PC-9 (cell line): ENCODE data around the gene MYO5B. TPM values are rescaled to one million over a fixed set of nuclear protein-coding genes. Genes with fewer than 3 reads are reported as not detected.

Experiments used
- BruUV-seq: library from RNA; stranded (reverse); fragments of 400-500 nt; replicated peaks from 2 replicates; lab custom pipeline; 2021; lab: Mats Ljungman, UMichigan
- CTCF ChIA-PET: fragments of 300-600 bp; sonication (Branson Sonifier 250); formaldehyde crosslinking; loops from one replicate; lab custom pipeline; 2022; ENCODE audit warnings: antibody characterized with exemption; lab: Charles Lee
- POLR2A ChIA-PET: fragments of 300-600 bp; sonication (Branson Sonifier 250); formaldehyde crosslinking; loops from one replicate; lab custom pipeline; 2022; ENCODE audit warnings: antibody characterized with exemption; ENCODE audit not compliant: unreplicated experiment; lab: Charles Lee
- DNase-seq, 2 experiments: peaks; one replicate each; pipeline versions ENCODE4 v3.0.0 to v3.0.0-alpha.2; 2015 to 2022; ENCODE audit warnings: mixed read lengths in 1 of 2
- H2AFZ ChIP-seq: fragments of 200-600 bp; sonication (generic); 2 replicates; pipeline ENCODE4 v1.8.1; 2017; ENCODE audit warnings: antibody characterized with exemption
- H3F3A ChIP-seq: fragments of 200-600 bp; sonication (generic); 2 replicates; pipeline ENCODE4 v1.8.1; 2017; ENCODE audit warnings: antibody characterized with exemption, mild to moderate bottlenecking, low read depth; ENCODE audit not compliant: insufficient read depth
- H3K27ac ChIP-seq: fragments of 200-600 bp; sonication (generic); 2 replicates; pipeline ENCODE4 v1.6.1; 2016; ENCODE audit warnings: mixed run types
- H3K27me3 ChIP-seq: fragments of 200-600 bp; sonication (generic); 2 replicates; pipeline ENCODE4 v1.6.1; 2016; ENCODE audit warnings: low read depth, mixed run types; ENCODE audit not compliant: insufficient read depth
- H3K36me3 ChIP-seq: fragments of 200-600 bp; sonication (generic); 2 replicates; pipeline ENCODE4 v1.6.1; 2016; ENCODE audit warnings: low read depth, mixed run types
- H3K4me1 ChIP-seq: fragments of 200-600 bp; sonication (generic); replicated peaks from 2 replicates; pipeline ENCODE4 v1.6.1; 2016; ENCODE audit warnings: mixed run types; ENCODE audit not compliant: insufficient read depth
- H3K4me2 ChIP-seq: fragments of 200-600 bp; sonication (generic); 2 replicates; pipeline ENCODE4 v1.6.1; 2017; ENCODE audit warnings: mixed run types
- H3K4me3 ChIP-seq: fragments of 200-600 bp; sonication (generic); 2 replicates; pipeline ENCODE4 v1.6.1; 2016; ENCODE audit warnings: mixed run types
- H3K79me2 ChIP-seq: fragments of 200-600 bp; sonication (generic); 2 replicates; pipeline ENCODE4 v1.6.1; 2017; ENCODE audit warnings: low read depth, mixed run types
- H3K9me2 ChIP-seq: fragments of 200-600 bp; sonication (generic); 2 replicates; pipeline ENCODE4 v1.8.1; 2017; ENCODE audit warnings: mild to moderate bottlenecking; ENCODE audit not compliant: insufficient read depth
- H3K9me3 ChIP-seq: fragments of 200-600 bp; sonication (generic); 2 replicates; pipeline ENCODE4 v1.8.1; 2016; ENCODE audit warnings: low read depth; ENCODE audit not compliant: insufficient read depth
- H4K20me1 ChIP-seq: fragments of 200-600 bp; sonication (generic); 2 replicates; pipeline ENCODE4 v1.8.1; 2017; ENCODE audit not compliant: insufficient read depth
- CTCF ChIP-seq: fragments of 200-600 bp; sonication (generic); conservative IDR thresholded peaks from 2 replicates; pipeline ENCODE4 v1.6.1; 2017; ENCODE audit warnings: mixed run types, antibody characterized with exemption, mild to moderate bottlenecking, moderate library complexity
- EZH2 ChIP-seq: fragments of 200-600 bp; sonication (generic); IDR thresholded peaks from 2 replicates; pipeline ENCODE4 v1.8.0; 2017; ENCODE audit warnings: antibody characterized with exemption, low read depth
- intact Hi-C: fragments of 100-400 bp; cut with micrococcal nuclease; formaldehyde crosslinking; loops from one replicate; pipeline ENCODE4 v1.10.0; 2022; ENCODE audit not compliant: unreplicated experiment
- microRNA-seq: library from miRNA; unstranded; fragments of <30 nt; microRNA quantifications from one replicate; pipeline ENCODE4 v1.2.0, GENCODE V29; 2021; ENCODE audit warnings: borderline number of aligned reads, borderline replicate concordance
- total RNA-seq: library from RNA; stranded (reverse); gene quantifications from 2 replicates; pipeline ENCODE4 v1.2.3, GENCODE V29; 2021

MYO5B gene
- total RNA-seq, 1 experiment from 2014 or later: 25.4 TPM

- no peak overlapping the region for H3K4me2 ChIP-seq
- no peaks in the 10 kb centered on the region for H3K79me2 ChIP-seq
- intact Hi-C loops: no loop called here
- H3F3A ChIP-seq: no peaks in the 10 kb centered on the region
- TF ChIP-seq EZH2 (no peak), CTCF (no peak)
- no TSS peak for BruUV-seq
- CTCF ChIA-PET: no interaction called here
- H4K20me1 ChIP-seq: no peaks in the 10 kb centered on the region
- no peaks in the 10 kb centered on the region for H3K9me3 ChIP-seq
- H3K4me3 ChIP-seq: no peak overlapping the region
- no peaks in the 10 kb centered on the region for H3K9me2 ChIP-seq
- no peaks in the 10 kb centered on the region for H3K27me3 ChIP-seq
- POLR2A ChIA-PET: no interaction called here
- H3K27ac ChIP-seq: no peak overlapping the region
- peaks cover 2% of the 10 kb centered on the region for H3K4me1 ChIP-seq
- no peak for DNase-seq
- no peak overlapping the region for H2AFZ ChIP-seq
- no peaks in the 10 kb centered on the region for H3K36me3 ChIP-seq
These were observed 416.0 kb downstream of the MYO5B start for GRCh38 chr18:49778826-49779465.

Small RNA genes lying within 50 kb of the gene (microRNA-seq; reads per million reads assigned to microRNA genes)
- not detected for gene MIR4320

Other genes with a start within 250 kb of the MYO5B start
- gene CFAP53, start 71.3 kb upstream of the MYO5B start, total RNA-seq: 1.9 and 2.1 TPM in 2 replicates
- 43.2 and 43.5 TPM in 2 replicates for gene MBD1, start 86.4 kb upstream of the MYO5B start, total RNA-seq
- gene CXXC1, start 92.5 kb upstream of the MYO5B start, total RNA-seq: 48.2 and 54.7 TPM in 2 replicates
- 14.7 and 18.3 TPM in 2 replicates for gene SKA1, start 179.9 kb upstream of the MYO5B start, total RNA-seq